22Rv1 (cell line): Measurements from ENCODE around the gene NPIPA8.
"Not testable (repeated sequence)": the region's sequence is repeated elsewhere in the genome, so short reads cannot be mapped to it uniquely, and the experiment has no call there.

Experiments
- ZFX ChIP-seq: fragments of 450-650 bp; IDR thresholded peaks from 2 replicates; pipeline ENCODE4 v1.6.1; 2017; ENCODE audit warnings: antibody characterized with exemption, borderline replicate concordance
- TF ChIP-seq, protein P1 (sequence below): fragments of 450-650 bp; IDR thresholded peaks from 2 replicates; pipeline ENCODE4 v1.5.1; 2017; ENCODE audit warnings: mild to moderate bottlenecking

DNA sequence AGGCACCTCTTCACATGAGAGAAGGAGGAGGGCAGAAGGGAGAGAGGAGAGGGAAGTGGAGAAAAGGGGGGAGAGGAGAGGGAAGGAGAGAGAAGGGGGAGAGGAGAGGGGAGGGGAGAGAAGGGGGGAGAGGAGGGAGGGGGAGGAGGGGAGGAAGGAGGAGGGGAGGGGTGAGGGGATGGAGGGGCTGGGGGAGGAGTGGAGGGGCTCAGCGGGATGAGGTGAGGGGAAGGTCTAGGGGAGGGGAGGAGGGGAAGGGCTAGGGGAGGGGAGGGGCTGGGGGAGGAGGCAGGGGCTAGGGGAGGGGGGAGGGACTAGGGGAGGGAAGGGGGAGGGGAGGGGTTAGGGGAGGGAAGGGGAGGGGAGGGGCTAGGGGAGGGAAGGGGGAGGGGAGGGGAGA is 5.5 kb upstream of the NPIPA8 start:
- TF ChIP-seq, protein P1, sequence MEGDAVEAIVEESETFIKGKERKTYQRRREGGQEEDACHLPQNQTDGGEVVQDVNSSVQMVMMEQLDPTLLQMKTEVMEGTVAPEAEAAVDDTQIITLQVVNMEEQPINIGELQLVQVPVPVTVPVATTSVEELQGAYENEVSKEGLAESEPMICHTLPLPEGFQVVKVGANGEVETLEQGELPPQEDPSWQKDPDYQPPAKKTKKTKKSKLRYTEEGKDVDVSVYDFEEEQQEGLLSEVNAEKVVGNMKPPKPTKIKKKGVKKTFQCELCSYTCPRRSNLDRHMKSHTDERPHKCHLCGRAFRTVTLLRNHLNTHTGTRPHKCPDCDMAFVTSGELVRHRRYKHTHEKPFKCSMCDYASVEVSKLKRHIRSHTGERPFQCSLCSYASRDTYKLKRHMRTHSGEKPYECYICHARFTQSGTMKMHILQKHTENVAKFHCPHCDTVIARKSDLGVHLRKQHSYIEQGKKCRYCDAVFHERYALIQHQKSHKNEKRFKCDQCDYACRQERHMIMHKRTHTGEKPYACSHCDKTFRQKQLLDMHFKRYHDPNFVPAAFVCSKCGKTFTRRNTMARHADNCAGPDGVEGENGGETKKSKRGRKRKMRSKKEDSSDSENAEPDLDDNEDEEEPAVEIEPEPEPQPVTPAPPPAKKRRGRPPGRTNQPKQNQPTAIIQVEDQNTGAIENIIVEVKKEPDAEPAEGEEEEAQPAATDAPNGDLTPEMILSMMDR: not testable (repeated sequence)
- TF ChIP-seq ZFX: not testable (repeated sequence)
